ENCODE measurements around the gene TMEM185A.
A peak's percentile ranks its signal among the peaks of the same experiment; 100 is the strongest.
"Not testable (repeated sequence)": the region's sequence is repeated elsewhere in the genome, so short reads cannot be mapped to it uniquely, and the experiment has no call there.

Gene TMEM185A

GRCh38 chrX:149631234-149632165 lies at the start of gene TMEM185A:
TSS of gene TMEM185A (minus strand) at chrX:149631792. CDS start at chrX:149631580, 212 bp downstream.
- no peak for TF ChIP-seq CTCF (conservative IDR thresholded peaks at IDR 0.05; ENCODE audit: low read depth, low read length)
- H3K4me3 ChIP-seq (ENCODE audit: low read depth, low read length): peak within 1 kb of the TSS; percentile 74
- peak; percentile 38 for DNase-seq (ENCODE audit: low read depth)

DNA sequence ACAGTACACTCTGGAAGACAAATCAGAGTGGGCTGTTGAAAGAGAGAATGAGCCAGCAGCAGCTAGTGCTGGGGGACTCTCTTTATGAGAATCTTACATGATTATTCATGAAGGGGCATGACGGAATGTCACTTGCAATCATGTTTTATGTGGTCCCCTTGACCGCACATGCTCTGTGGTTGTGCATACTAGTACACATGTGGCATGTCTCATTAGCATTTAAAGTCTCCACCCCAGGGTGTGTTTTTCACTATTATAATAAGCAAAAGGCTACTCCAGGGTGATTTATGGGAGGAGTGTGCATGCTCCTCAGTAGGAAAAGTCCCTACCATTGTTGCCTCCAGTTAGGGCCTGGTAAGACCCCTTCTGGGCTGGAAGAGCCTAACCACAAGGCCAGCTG lies 49.6 kb upstream of the TMEM185A start:
- no peak overlapping the region for H3K4me3 ChIP-seq (ENCODE audit: low read depth, low read length)
- no peak for DNase-seq (ENCODE audit: low read depth)
- no peak for TF ChIP-seq CTCF (conservative IDR thresholded peaks at IDR 0.05; ENCODE audit: low read depth, low read length)

GRCh38 chrX:149679164-149679678 lies 47.6 kb upstream of the TMEM185A start:
- H3K4me3 ChIP-seq (ENCODE audit: low read depth, low read length); DNase-seq (ENCODE audit: low read depth): not testable (repeated sequence)

DNA sequence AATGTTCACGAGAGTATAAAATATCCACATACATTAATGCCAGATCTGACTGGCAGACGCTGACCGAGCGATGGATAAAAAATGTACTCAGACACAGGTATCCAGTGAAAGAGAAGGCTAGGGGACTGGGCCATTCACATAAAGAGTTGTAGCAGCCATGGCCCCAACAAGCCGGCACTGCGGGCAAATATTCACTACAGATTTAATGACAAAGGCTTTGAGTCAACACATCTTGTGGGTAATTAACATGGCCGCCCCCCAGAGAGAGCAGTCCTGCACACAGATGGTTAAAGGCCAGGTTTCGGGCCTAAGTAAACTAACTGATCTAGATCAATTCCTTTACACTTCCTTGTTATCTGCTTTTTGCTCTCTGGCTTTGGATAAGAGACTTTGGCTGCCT lies 44.0 kb upstream of the TMEM185A start:
- DNase-seq (ENCODE audit: low read depth); H3K4me3 ChIP-seq (ENCODE audit: low read depth, low read length): not testable (repeated sequence)

- DNase-seq (ENCODE audit: low read depth); H3K4me3 ChIP-seq (ENCODE audit: low read depth, low read length): not testable (repeated sequence)
Measured at GRCh38 chrX:149675088-149675487, 43.5 kb upstream of the TMEM185A start.

- DNase-seq (ENCODE audit: low read depth); H3K4me3 ChIP-seq (ENCODE audit: low read depth, low read length): not testable (repeated sequence)
Measured at GRCh38 chrX:149660613-149661012, 29.0 kb upstream of the TMEM185A start.

- DNase-seq (ENCODE audit: low read depth); H3K4me3 ChIP-seq (ENCODE audit: low read depth, low read length): not testable (repeated sequence)
Measured at GRCh38 chrX:149656260-149656884, 24.8 kb upstream of the TMEM185A start.

DNA sequence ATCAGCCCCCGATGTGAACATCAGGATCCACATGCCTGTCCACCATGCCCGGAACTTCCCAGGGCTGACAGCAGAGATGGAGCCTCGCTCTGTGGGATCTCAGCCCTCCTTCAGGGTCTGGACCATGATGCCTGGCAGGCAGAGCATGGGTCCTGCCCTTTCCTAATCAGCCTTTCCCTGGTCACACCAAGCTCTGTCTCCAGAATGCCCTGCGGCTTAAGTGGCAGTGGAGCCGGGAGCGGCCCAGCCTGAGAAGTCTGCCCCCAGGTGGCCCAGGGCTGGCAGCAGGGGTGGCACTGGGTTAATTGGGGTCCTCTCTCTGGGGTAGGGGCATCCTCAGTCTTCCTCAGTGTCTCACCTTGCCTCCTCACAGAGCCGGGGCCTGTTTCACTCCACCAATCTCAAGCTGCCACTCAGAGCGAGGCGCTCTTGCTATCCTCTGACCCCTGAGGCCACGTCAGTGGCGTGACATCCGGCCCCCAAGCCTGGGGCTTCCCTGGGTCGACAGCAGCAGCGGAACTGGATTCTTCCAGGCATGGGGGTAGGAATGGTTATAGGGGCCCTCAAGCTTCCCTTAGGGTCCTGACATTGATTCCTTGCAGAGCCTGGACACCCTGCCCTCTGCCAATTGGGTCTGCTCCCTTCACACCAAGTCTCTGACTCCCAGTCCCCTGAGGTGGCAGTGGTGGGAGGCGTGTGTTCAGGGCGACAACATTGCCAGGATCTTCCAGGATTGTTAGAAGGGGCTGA lies 20.8 kb upstream of the TMEM185A start:
- no peak for DNase-seq (ENCODE audit: low read depth)
- no peak for TF ChIP-seq CTCF (conservative IDR thresholded peaks at IDR 0.05; ENCODE audit: low read depth, low read length)

DNA sequence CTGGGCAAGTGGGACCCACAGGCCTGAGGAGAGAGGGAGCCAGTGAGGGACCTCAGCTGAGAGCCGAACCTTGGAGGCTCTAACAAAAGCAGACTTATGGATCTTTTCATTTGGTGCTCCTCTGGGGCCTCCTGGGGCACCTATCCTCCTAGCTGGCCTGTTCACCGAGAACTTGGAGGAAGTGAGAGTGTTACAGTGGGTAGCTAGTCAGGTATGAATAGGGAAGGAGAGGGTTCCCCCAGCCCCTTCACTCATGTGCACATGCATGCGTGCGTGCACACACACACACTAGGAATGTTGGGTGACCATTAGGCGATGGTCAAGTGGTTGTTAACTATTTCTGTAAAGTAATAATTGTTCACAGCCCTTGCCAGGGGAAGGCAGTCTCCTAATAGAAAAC lies 18.6 kb upstream of the TMEM185A start:
- H3K4me3 ChIP-seq (ENCODE audit: low read depth, low read length): no peak overlapping the region
- TF ChIP-seq CTCF (conservative IDR thresholded peaks at IDR 0.05; ENCODE audit: low read depth, low read length): no peak
- DNase-seq (ENCODE audit: low read depth): no peak

More for the DNA sequence above, 20.8 kb upstream of the TMEM185A start:
- no peak overlapping the region for H3K4me3 ChIP-seq (ENCODE audit: low read depth, low read length)

All from choroid plexus epithelial cell (primary cell).